K562 (cell line): ENCODE measurements around the gene RUNX1. TPM values are rescaled to one million over a fixed set of nuclear protein-coding genes. Genes with fewer than 3 reads are reported as not detected.
A peak's percentile ranks its signal among the peaks of the same experiment; 100 is the strongest.

Experiments
- ATF1 ChIP-seq, 2 experiments: fragments of 450-650 bp in 1 of 2; IDR thresholded peaks; 2 replicates each; pipeline ENCODE4 v1.6.1; 2016; ENCODE audit warnings: missing compliant biosample characterization in 1 of 2, missing genetic modification characterization in 1 of 2
- BCOR ChIP-seq: fragments of 450-650 bp; IDR thresholded peaks from 2 replicates; pipeline ENCODE4 v1.6.1; 2016
- BRF1 ChIP-seq: IDR thresholded peaks from 3 replicates; pipeline ENCODE4 v1.6.1; 2011; ENCODE audit warnings: borderline replicate concordance, mild to moderate bottlenecking; ENCODE audit not compliant: insufficient read length; ENCODE audit errors: extremely low read depth
- CHD1 ChIP-seq: fragments of 200-600 bp; sonication (generic); IDR thresholded peaks from one replicate; pipeline ENCODE4 v1.6.1; 2012; ENCODE audit warnings: mild to moderate bottlenecking, moderate library complexity, low read length, inconsistent platforms
- E2F4 ChIP-seq: sonication (generic); formaldehyde crosslinking; IDR thresholded peaks from 2 replicates; pipeline ENCODE4 v1.8.0; 2022; ENCODE audit warnings: mild to moderate bottlenecking, low read depth, missing genetic modification reagents
- GATAD2A ChIP-seq: fragments of 450-650 bp; IDR thresholded peaks from 2 replicates; pipeline ENCODE4 v1.6.1; 2017
- MECOM ChIP-seq: fragments of 250-450 bp; sonication (Bioruptor Pico); IDR thresholded peaks from 2 replicates; pipeline ENCODE4 v1.8.0; 2022; ENCODE audit warnings: inconsistent platforms
- NELFE ChIP-seq: IDR thresholded peaks from 2 replicates; pipeline ENCODE4 v1.6.1; 2011; ENCODE audit warnings: mild to moderate bottlenecking; ENCODE audit not compliant: insufficient read depth, insufficient read length
- NFATC3 ChIP-seq: fragments of 450-650 bp; IDR thresholded peaks from 2 replicates; pipeline ENCODE4 v1.6.1; 2017; ENCODE audit warnings: mild to moderate bottlenecking
- POLR3A ChIP-seq: IDR thresholded peaks from 2 replicates; pipeline ENCODE4 v1.6.1; 2011; ENCODE audit warnings: borderline replicate concordance, mild to moderate bottlenecking, moderate library complexity; ENCODE audit not compliant: insufficient read length, insufficient read depth; ENCODE audit errors: extremely low read depth
- RB1 ChIP-seq: fragments of 450-650 bp; IDR thresholded peaks from 2 replicates; pipeline ENCODE4 v1.6.1; 2017; ENCODE audit warnings: low read depth, mild to moderate bottlenecking
- SIN3A ChIP-seq, 2 experiments: fragments of 150-350 bp in 1 of 2; IDR thresholded peaks; 2 replicates each; pipeline ENCODE4 v1.6.1; 2011 to 2016; ENCODE audit warnings: borderline replicate concordance in 2 of 2, low read depth in 2 of 2, low read length in 2 of 2, mild to moderate bottlenecking in 2 of 2, moderate library complexity in 2 of 2; ENCODE audit not compliant: control insufficient read depth in 1 of 2
- SLC30A9 ChIP-seq: fragments of 250-450 bp; sonication (Bioruptor Pico); IDR thresholded peaks from 2 replicates; pipeline ENCODE4 v1.8.0; 2022; ENCODE audit warnings: mild to moderate bottlenecking, moderate library complexity
- SMARCB1 ChIP-seq: IDR thresholded peaks from 2 replicates; pipeline ENCODE4 v1.6.1; 2011; ENCODE audit warnings: improper control_type of control experiment, low read depth; ENCODE audit not compliant: insufficient read length
- TEAD2 ChIP-seq: fragments of 450-650 bp; IDR thresholded peaks from 2 replicates; pipeline ENCODE4 v1.6.1; 2016; ENCODE audit warnings: missing genetic modification characterization, control low read depth, missing compliant biosample characterization
- ZNF224 ChIP-seq: sonication (generic); formaldehyde crosslinking; IDR thresholded peaks from 2 replicates; pipeline ENCODE4 v1.8.0; 2022; ENCODE audit warnings: mild to moderate bottlenecking, missing genetic modification reagents
- ZNF282 ChIP-seq: sonication (generic); formaldehyde crosslinking; IDR thresholded peaks from 2 replicates; pipeline ENCODE4 v1.8.1; 2023; ENCODE audit warnings: missing genetic modification reagents
- ZNF347 ChIP-seq: fragments of 450-650 bp; formaldehyde crosslinking; IDR thresholded peaks from 2 replicates; pipeline ENCODE4 v1.4.0; 2020; ENCODE audit warnings: low read depth, mild to moderate bottlenecking, moderate library complexity
- ZNF511 ChIP-seq: sonication (generic); formaldehyde crosslinking; IDR thresholded peaks from 2 replicates; pipeline ENCODE4 v1.8.0; 2022; ENCODE audit warnings: mild to moderate bottlenecking, missing genetic modification reagents
- polyA plus RNA-seq, 8 experiments: library from polyadenylated mRNA; depleted of rRNA in 4 of 8; stranded (reverse) in 5 of 8; unstranded in 3 of 8; fragments of >200 nt; fragmentation: Nextera tagmentation in 2 of 8; fragmentation: Illumina TruSeq in 1 of 8; extraction: Ambion mirVana in 2 of 8; extraction: Trizol in 1 of 8; gene quantifications; 2 replicates each; pipeline versions ENCODE4 v1.2.1 to v1.2.3, GENCODE V29; 2011 to 2014; ENCODE audit warnings: inconsistent platforms in 1 of 8, missing spikeins in 1 of 8
- total RNA-seq, 7 experiments: library from RNA; depleted of rRNA in 6 of 7; stranded (reverse); fragments of >200 nt in 6 of 7; fragmentation: Illumina TruSeq in 2 of 7; extraction: Trizol in 2 of 7; gene quantifications; 2 replicates each; pipeline versions ENCODE4 v1.2.1 to v1.2.3, GENCODE V29; 2011 to 2021; ENCODE audit warnings: low replicate concordance in 1 of 7
- TF ChIP-seq, protein P1 (sequence below): fragments of 150-350 bp; IDR thresholded peaks from 2 replicates; pipeline ENCODE4 v1.6.1; 2014; ENCODE audit warnings: low read depth, mild to moderate bottlenecking, low read length, borderline replicate concordance
- TF ChIP-seq, protein P2 (sequence below): sonication (generic); formaldehyde crosslinking; IDR thresholded peaks from 2 replicates; pipeline ENCODE4 v1.8.0; 2023; ENCODE audit warnings: mild to moderate bottlenecking, missing genetic modification reagents

RUNX1 gene
- total and polyA plus RNA-seq, 9 of the 15 experiments (the other 6 are each of a cell fraction or from before 2014, with no cell fraction given): 2.2 to 68.6 (median 17.8) TPM

GRCh38 chr21:34885125-34885524, 164.0 kb downstream of the RUNX1 start (continued):
- TF ChIP-seq, protein P1, sequence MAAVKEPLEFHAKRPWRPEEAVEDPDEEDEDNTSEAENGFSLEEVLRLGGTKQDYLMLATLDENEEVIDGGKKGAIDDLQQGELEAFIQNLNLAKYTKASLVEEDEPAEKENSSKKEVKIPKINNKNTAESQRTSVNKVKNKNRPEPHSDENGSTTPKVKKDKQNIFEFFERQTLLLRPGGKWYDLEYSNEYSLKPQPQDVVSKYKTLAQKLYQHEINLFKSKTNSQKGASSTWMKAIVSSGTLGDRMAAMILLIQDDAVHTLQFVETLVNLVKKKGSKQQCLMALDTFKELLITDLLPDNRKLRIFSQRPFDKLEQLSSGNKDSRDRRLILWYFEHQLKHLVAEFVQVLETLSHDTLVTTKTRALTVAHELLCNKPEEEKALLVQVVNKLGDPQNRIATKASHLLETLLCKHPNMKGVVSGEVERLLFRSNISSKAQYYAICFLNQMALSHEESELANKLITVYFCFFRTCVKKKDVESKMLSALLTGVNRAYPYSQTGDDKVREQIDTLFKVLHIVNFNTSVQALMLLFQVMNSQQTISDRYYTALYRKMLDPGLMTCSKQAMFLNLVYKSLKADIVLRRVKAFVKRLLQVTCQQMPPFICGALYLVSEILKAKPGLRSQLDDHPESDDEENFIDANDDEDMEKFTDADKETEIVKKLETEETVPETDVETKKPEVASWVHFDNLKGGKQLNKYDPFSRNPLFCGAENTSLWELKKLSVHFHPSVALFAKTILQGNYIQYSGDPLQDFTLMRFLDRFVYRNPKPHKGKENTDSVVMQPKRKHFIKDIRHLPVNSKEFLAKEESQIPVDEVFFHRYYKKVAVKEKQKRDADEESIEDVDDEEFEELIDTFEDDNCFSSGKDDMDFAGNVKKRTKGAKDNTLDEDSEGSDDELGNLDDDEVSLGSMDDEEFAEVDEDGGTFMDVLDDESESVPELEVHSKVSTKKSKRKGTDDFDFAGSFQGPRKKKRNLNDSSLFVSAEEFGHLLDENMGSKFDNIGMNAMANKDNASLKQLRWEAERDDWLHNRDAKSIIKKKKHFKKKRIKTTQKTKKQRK: no peak
- TF ChIP-seq NFATC3: no peak
- TF ChIP-seq E2F4 (CRISPR knock-in tag): no peak
- TF ChIP-seq BCOR: no peak
- no peak for TF ChIP-seq MECOM (CRISPR knock-in tag)
- TF ChIP-seq SMARCB1: peak; percentile 69
- TF ChIP-seq BRF1: no peak
- TF ChIP-seq ZNF511 (CRISPR knock-in tag): no peak
- no peak for TF ChIP-seq ZNF347 (CRISPR knock-in tag)
- TF ChIP-seq SIN3A (IDR thresholded peaks at IDR 0.05; ENCODE audit: borderline replicate concordance in 2 of 2, control insufficient read depth in 1 of 2, low read depth in 2 of 2, low read length in 2 of 2): 0 out of 4 replicates have a peak, but pooled peaks of 1 of the 2 experiments have one; percentile 28
- TF ChIP-seq ZNF224 (CRISPR knock-in tag): no peak
- TF ChIP-seq RB1: no peak
- TF ChIP-seq GATAD2A: 0 out of 2 replicates have a peak, but pooled peaks have one; percentile 45
- no peak for TF ChIP-seq POLR3A
- no peak for TF ChIP-seq ZNF282 (CRISPR knock-in tag)
- no peak for TF ChIP-seq SLC30A9 (CRISPR knock-in tag)
- TF ChIP-seq ATF1 (CRISPR knock-in tag; IDR thresholded peaks at IDR 0.05): no peak
- 0 out of 2 replicates have a peak, but pooled peaks have one; percentile 8 for TF ChIP-seq ATF1 (tag; IDR thresholded peaks at IDR 0.05)
- no peak for TF ChIP-seq NELFE
- TF ChIP-seq TEAD2 (tag): no peak
- no peak for TF ChIP-seq CHD1
- TF ChIP-seq, protein P2, sequence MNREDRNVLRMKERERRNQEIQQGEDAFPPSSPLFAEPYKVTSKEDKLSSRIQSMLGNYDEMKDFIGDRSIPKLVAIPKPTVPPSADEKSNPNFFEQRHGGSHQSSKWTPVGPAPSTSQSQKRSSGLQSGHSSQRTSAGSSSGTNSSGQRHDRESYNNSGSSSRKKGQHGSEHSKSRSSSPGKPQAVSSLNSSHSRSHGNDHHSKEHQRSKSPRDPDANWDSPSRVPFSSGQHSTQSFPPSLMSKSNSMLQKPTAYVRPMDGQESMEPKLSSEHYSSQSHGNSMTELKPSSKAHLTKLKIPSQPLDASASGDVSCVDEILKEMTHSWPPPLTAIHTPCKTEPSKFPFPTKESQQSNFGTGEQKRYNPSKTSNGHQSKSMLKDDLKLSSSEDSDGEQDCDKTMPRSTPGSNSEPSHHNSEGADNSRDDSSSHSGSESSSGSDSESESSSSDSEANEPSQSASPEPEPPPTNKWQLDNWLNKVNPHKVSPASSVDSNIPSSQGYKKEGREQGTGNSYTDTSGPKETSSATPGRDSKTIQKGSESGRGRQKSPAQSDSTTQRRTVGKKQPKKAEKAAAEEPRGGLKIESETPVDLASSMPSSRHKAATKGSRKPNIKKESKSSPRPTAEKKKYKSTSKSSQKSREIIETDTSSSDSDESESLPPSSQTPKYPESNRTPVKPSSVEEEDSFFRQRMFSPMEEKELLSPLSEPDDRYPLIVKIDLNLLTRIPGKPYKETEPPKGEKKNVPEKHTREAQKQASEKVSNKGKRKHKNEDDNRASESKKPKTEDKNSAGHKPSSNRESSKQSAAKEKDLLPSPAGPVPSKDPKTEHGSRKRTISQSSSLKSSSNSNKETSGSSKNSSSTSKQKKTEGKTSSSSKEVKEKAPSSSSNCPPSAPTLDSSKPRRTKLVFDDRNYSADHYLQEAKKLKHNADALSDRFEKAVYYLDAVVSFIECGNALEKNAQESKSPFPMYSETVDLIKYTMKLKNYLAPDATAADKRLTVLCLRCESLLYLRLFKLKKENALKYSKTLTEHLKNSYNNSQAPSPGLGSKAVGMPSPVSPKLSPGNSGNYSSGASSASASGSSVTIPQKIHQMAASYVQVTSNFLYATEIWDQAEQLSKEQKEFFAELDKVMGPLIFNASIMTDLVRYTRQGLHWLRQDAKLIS (CRISPR knock-in tag): 0 out of 2 replicates have a peak, but pooled peaks have one; percentile 28
